GDM1 (cell line): ENCODE results near the gene SLC22A25.
"Not testable (repeated sequence)": the region's sequence is repeated elsewhere in the genome, so short reads cannot be mapped to it uniquely, and the experiment has no call there.

Experiments
- DNase-seq: peaks from one replicate; lab custom pipeline; 2025; lab: John Stamatoyannopoulos, UW

SLC22A25 gene

DNA sequence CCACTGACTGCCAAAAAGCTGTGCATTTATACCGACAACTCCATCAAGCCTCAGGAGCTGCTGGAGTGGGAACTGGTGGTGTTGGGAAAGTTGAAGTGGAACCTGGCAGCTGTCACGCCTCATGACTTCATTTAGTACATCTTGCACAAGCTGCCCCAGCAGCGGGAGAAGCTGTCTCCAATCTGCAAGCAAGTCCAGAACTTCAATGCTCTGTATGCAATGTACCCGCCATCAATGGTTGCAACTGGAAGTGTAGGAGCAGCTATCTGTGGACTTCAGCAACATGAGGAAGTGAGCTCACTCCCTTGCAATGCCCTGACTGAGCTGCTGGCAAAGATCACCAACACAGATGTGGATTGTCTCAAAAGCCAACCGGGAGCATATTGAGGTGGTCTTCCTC is at the start of gene SLC22A25:
Gene SLC22A25 (minus strand): TSS at position 67 of the 400 bp plus-strand sequence. CDS start 13,947 bp downstream, outside the sequence.
- DNase-seq: no peak

- no peak for DNase-seq
Measured at GRCh38 chr11:63290285-63290684, 46.9 kb upstream of the SLC22A25 start.

- DNase-seq: no peak
Measured at GRCh38 chr11:63289658-63290057, 46.3 kb upstream of the SLC22A25 start.

DNA sequence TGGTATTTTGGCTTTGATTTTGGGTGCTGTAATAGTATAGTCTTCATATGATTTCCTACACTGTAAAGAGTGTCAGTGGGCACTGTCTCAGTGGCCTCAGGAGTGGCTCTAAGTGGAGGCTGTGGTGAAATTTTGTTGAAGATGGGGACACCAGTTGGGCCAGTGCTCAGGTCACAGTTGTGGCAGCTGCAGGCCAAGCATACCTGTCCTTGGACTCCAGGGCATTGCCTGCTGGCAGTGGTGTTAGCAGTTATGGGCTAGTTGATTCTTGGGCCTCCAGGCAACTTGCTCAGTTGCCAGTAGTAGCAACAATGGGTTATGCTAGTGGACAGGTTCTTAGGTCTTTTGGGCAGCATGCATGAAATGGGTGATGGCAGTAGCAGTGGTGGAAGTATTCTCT is 39.2 kb upstream of the SLC22A25 start:
- DNase-seq: no peak

DNA sequence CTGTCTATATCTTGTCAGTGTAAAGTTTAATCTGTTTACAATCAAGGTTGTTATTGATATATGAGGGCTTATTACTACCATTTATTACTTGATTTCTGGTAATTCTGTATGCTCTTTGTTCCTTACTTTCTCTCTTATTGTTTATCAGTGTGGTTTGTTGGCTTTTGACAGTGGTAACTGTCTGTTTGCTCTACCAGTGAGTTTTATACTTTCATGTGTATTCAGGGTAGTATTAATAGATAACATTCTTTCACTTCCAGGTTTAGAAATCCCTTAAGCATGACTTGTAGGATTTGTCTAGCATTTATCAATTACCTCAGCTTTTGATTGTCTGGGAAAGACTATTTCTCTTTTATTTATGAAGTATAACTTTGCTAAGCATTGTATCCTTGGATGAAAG is 37.5 kb upstream of the SLC22A25 start:
- DNase-seq: no peak

DNA sequence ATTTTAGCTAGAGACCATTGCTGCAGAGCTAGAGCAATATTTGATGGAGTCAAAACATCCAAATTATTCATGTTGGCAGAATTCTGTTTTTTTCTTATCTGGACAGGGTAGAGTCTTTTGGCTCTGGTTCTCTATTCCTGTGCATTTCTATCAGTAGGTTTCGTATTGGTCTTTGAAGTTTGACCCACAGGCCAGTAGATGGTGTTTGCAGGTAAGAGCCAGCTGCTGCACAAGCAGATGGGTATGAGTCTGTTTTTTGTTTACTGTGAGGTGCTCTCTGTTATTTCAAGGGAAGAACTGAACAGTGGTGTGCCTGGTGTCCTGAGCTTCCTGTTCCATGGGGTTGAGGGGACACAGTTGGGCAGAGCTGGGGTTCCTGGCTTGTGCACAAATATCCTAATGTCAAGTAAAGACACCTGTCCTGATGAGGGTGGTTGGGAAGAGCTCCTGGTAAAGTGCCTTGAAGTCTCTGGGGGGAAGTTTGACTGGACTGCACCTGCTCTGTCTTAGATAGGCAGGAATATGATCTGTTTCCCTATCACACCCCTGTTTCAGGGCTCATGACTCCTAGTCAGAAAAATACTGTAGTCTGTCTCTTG is 34.0 kb upstream of the SLC22A25 start:
- DNase-seq: no peak

- no peak for DNase-seq
Measured at GRCh38 chr11:63274776-63275175, 31.4 kb upstream of the SLC22A25 start.

- DNase-seq: no peak
Measured at GRCh38 chr11:63273685-63274084, 30.3 kb upstream of the SLC22A25 start.

DNA sequence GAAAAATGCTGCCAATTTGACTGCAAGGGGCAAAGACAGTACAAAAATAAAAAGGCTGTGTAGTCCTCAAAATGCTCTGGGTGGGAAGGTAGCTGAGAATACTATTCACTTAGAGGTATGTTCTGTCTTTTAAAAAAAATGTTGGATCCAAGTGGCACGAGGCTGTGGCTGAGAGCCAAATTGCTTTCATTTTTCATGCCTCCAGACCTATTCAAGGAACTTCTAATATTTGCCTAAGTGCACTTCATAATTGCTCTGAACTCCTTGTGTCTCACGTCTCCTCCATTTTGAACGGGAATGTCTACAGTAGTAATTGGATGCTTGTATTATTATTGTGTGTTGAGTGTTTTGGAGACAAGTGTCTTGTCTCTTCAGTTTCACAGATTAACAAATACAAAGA is 19.1 kb upstream of the SLC22A25 start:
- DNase-seq: no peak

DNA sequence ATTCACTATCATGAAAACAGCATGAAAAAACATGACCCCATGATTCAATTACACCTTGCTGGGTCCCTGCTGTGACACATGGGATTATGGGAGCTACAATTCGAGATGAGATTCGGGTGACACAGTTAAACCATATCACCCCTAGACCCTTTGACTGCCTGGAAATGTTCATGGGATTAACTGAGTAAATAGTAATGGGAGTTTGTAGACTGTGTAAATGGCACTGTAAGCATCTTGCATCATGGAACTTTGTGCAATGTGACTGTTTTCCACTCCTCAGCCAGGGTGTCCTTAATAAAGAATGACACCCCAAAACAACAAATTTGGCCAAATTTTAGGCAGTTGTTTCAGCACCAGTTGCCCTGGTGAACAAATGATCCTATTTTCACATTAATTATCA is 7.9 kb upstream of the SLC22A25 start:
- no peak for DNase-seq

- DNase-seq: no peak
Measured at GRCh38 chr11:63250162-63251050, 7.0 kb upstream of the SLC22A25 start.

DNA sequence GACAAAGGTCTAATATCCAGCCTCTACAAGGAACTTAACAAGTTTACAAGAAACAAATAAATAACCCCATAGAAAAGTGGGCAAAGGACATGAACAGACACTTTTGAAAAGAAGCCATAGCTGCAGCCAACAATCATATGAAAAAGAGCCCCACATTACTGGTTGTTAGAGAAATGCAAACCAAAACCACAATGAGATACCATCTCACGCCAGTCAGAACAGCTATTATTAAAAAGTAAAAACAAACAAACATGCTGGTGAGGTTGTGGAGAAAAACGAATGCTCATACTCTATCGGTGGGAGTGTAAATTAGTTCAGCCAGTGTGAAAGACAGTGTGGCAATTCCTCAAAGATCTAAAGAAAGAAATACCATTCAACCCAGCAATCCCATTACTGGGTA is 5.6 kb upstream of the SLC22A25 start:
- no peak for DNase-seq

GRCh38 chr11:63247237-63248002 is 4.0 kb upstream of the SLC22A25 start:
- not testable (repeated sequence) for DNase-seq

DNA sequence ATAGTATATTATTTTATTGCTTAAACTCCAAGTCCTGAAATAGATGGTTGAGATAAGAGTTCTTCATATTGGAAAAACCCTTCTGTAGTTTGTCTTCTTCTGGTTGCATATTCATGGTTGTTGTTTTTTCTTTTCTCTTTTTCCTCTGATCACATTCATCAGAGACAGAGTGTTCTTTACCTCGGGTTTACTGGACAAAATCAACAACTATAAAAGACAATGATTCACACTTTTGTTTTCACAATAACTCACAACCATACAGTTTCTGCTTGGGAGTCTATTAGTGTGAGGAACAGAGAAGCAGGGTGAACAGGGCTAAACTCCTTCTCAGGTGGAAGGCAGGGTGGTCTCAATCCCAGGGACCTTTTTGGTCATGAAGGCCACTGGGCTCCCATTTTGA is 2.6 kb upstream of the SLC22A25 start:
- DNase-seq: no peak

GRCh38 chr11:63244862-63245261 is 1.5 kb upstream of the SLC22A25 start:
- DNase-seq: no peak

DNA sequence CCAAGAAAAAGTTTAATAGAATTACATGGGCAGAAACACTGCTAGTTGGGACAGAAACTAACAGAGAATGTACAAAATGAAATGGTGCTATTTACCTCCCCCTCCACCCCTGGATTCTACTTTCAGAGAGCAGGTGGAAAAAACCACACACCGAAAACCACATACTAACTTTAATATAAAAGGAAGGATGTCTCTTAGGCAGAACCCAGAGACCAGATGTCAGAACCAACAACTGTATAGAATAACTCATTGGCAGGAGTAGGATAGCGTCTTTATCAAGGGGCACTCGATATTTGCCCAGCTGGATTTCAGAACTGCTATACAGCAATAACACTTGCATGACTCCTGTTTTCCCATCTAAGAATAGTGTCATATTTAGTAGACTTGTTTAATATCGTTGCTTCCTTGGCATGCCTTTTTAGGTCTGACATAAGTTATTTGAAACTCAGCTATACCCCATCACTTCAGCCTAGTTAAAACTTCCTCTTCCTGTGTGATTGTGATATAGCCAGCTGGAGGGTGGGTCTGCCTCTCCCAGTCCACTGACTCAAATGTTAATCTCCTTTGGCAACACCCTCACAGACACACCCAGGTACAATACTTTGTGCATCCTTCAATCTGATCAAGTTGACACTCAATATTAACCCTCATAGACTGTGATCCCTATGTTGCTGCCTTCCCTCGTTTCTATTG is 1.2 kb downstream of the SLC22A25 start:
- no peak for DNase-seq

GRCh38 chr11:63240791-63241379 is 2.5 kb downstream of the SLC22A25 start:
- DNase-seq: no peak

- no peak for DNase-seq
Measured at GRCh38 chr11:63240098-63240497, 3.3 kb downstream of the SLC22A25 start.

DNA sequence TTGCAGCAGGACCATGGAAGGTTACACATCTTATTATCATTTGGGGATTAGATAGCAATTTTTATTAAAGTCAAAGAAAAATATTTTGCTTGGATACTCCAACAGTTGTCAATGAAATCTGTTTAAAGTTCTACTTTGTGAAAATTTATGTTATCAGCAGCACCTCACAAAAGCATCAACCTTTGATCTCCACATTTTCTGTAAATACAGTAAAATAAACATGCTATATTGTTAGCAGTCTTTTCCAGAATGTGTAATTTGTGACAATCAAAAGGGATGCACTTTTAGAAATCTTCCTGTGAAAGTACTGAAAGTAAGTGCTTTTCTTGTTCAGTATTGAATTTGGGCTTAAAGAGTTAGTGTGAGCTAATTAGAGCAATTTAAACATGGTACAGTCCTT is 4.1 kb downstream of the SLC22A25 start:
- DNase-seq: no peak

DNA sequence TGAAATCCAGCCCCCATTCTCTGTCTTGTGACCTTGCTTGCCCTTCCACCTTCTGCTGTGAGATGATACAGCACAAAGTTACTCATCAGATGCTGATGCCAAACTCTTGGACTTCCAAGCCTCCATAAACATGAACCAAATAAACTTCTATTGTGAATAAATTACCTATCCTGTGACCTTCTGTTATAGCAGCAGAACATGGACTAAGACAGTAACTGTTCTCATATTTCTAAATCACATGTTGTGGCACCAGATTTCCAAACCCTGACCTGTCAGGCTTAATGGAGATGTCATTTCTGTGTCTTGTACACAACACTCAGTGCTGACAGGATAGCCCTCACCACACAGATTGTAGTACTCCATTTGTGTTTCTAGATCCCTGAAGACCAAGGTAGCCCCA is 6.0 kb downstream of the SLC22A25 start:
- DNase-seq: no peak
